GM19351 (cell line): Measurements from ENCODE around the gene ABHD13.
"Not testable (repeated sequence)": the region's sequence is repeated elsewhere in the genome, so short reads cannot be mapped to it uniquely, and the experiment has no call there.

Experiments
- ATAC-seq: cut with Tn5 transposase; IDR thresholded peaks from one replicate; pipeline ENCODE4 v1.9.1; 2021; ENCODE audit warnings: mild to moderate bottlenecking, moderate library complexity; ENCODE audit not compliant: unreplicated experiment

The ABHD13 gene

GRCh38 chr13:108218044-108218974, at the start of gene ABHD13:
Gene ABHD13, plus strand, starts transcription at chr13:108218392. Its CDS starts 10,827 bp downstream, at chr13:108229219.
- ATAC-seq, result peak; percentile 66

GRCh38 chr13:108168929-108169328, 49.3 kb upstream of the ABHD13 start:
- no peak for ATAC-seq

DNA sequence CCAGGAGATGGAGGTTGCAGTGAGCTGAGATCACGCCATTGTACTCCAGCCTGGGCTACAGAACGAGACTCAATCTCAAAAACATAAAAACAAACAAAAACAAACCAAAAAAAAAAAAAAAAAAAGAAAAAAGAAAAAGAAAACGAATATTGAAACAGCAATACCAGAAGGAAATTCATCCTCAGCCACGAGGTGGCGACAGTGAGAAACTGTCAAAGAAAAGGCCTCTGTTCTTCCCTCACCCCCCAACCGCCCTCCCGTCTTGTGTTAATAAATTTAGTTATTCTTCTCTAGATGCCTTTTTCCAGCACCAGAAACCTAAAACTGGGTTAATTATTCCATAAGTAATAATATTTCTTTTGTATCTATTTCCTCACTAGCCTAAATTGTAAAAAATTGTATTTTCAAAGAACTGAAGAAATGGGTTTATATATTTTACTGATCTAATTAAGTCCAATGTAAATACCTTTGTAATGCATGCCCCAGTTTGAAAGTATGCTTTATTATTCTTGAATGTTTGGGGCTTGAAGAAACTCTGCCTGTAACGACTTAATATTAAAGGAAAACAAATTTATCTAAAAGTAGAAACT, 41.4 kb upstream of the ABHD13 start:
- peak; percentile 79 for ATAC-seq

GRCh38 chr13:108178078-108178477, 40.1 kb upstream of the ABHD13 start:
- ATAC-seq, result no peak

DNA sequence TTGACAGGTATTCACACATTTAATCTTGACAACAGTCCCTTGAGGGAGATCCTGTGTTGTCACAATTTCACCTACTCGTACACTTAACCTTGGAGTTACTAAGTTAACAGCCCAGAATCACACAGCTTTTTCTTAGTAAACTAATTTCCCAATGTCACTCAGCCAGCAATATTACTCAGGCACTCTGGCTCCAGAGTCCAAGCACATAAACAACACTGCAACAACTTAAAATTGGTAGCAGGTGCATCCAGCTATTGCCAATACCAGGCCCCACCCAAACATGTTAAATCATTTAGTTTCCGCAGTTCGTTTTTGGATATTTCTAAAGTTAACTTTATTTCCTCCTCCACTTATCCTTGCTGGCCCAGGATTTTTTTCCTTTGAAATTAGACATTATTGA, 35.5 kb upstream of the ABHD13 start:
- ATAC-seq, result no peak

DNA sequence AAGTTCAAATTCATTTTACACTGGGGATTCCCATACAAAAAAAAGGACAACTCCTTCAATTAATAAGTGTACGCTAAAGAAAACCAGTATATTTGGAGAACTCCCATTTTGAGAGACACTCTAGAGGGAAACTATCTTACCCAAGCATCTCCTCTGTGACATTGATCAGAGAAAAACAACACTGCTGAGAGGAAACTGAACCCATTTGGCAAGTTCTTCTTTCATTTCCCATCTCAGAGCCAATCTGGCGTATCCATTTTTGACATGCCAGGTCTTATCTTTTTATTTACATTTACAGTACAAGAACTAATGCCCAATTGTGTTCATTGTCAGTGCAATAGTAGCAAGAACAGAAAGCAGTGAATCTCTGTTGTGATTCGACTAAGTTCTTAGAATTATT, 33.0 kb upstream of the ABHD13 start:
- ATAC-seq, result no peak

- no peak for ATAC-seq
Measured at GRCh38 chr13:108188260-108188659, 29.9 kb upstream of the ABHD13 start.

- no peak for ATAC-seq
Measured at GRCh38 chr13:108190897-108191296, 27.3 kb upstream of the ABHD13 start.

DNA sequence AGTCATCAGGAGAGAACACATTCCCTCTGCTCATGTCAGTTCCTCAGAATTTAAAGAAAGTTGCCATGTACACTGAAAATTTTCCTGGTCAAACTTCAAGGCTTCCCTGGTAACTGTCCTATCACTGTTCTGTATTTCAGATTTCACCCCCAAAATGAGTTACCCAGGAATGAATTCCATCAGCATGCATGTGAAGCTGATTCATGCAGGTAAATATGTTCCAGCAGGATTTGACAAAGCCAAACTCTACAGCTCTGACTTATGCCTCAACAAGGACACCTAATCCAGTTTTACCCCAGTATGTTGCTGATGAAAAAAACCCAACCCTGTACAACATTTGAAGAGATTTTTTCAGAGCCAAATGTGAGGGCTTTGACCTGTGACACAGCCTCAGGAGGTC, 24.4 kb upstream of the ABHD13 start:
- ATAC-seq, result no peak

- ATAC-seq, result no peak
Measured at GRCh38 chr13:108194435-108194936, 23.7 kb upstream of the ABHD13 start.

DNA sequence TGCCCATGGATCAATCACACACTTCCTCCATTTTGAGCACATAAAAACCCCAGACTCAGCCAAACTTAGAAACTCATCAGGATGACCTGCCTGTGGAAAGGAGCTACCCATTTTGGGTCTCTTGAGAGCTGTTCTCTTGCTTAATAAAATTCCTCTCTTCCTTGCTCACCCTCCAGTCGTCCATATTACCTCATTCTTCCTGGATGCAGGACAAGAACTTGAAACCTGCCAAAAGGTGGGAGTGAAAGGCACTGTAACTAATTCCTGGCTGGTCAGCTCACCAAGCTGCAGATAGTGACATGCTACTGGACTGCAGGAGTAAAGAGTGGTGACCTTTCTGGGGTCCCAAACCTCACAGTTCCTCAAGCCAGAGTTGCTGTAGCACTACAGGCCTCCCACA, 23.0 kb upstream of the ABHD13 start:
- ATAC-seq, result no peak

DNA sequence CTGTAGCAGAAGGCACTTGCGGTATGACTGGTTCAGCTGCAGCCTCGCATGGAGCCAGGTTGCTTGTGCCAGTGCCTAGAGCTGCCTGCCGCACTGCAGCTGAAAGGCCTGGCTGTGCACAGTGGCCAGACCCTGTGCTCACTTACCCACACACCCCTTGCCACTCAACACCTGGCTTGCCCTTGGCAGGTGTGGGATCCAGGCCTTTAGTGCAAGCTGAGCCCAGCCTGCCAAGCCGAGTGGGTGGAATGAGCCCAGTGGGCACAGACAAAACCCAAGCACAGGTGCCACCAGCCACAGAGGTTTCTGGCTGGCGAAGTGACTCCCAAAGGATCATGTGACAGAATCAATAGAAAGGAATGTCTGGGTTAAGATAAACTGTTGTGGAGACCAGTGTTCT, 22.3 kb upstream of the ABHD13 start:
- ATAC-seq, result no peak

DNA sequence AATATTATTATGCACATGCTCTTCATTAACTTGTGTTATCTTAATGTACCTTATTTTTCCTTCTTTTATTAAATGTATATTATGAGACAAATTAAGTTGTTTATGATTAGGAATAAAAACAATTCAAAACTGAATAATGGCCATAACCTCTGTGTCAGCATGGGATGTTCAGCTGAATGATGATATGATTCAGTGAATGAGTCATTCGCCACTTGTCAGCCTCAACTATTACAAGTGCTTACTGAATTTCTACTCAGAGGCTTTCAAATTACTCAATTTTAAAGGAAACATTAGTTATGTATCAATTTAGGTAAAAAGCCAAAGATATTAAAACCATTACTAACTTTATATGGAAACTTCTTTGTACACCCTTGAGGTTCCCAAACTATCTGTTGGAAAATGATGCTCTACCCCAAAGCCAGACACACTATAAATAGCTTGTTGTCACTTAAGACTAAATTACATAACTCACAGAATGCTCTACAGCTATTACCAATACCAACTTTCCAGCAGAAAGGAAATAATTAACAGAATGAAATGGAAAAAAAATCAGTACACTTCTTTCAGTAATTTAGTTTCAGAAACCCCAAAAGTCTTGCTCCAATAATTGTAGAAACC, 17.3 kb upstream of the ABHD13 start:
- no peak for ATAC-seq

DNA sequence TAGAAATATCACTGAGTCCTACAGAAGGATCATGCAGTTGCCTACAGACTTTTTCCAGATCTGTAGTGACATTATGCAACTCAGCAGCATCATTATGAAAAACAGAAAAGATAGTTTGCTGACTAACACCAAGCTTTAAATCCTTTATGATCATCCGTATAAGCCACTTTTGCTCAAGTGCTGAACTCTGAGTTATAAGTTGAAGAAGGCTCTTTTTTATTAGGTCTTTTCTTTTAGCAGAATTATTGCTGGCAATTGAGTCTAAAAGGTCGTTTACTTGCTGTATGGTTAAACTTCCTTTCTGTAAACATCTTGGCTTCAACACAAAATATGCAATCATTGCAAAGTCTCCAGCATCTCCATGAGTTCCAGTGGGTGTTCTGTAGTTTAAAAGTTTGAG, 7.6 kb upstream of the ABHD13 start:
- ATAC-seq, result no peak

DNA sequence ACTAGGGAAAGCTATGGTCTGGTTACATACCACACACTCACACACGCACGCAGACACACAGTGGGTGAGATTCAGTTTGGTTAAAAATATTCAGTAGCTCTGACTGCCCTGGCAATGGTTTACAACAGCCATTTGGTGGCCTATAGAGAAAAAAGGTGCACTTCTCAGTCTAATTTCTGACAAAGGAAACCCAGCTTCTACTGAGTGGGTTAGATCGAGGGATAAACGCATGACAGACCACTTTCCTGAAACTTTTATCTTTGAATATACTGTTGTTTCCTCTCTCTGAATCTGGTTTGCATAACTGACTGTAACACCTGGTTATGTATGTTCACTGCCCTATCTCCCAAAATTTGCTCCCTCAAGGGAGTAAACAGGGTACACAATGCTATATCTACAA, 5.3 kb upstream of the ABHD13 start:
- ATAC-seq, result peak; percentile 39

DNA sequence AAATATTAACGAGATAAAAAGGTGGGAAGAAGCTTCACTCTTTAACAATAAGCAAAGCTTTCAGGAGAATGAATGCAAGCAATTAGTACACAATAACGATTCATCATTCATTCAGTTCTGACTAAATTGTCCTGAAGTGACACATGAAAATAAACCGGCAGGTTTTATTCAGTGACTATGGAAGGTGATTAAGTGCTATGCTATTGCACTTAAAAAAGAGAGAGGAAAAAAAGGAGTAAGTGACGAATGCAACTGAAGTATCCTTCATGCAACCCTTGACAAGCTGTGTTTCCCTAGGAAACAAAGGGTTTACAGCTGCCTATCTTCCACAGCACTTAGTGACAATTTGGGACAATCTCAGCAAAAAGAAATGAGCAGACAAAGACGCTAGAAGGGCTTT, 4.2 kb upstream of the ABHD13 start:
- ATAC-seq, result no peak

GRCh38 chr13:108214441-108215271, 3.5 kb upstream of the ABHD13 start:
- no peak for ATAC-seq

DNA sequence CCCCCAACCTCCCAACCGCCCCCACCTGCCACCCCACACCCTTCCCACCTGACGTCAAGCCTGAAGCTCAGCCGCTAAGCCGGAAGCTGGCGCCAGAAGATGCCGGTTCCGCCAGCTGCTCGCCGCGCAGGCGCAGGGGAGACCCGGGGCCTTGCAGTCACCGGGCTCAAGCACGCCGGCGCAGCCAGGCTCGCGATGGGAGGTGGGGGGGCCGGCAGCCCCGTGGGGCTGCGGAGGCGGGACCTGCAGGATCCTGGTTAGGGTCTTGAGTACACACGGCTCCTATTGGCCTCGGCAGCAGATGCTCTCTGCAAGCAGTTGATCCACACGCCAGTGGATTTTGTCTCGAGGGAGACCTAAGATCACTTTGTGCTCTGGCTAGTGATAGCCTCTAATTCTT, 2.8 kb upstream of the ABHD13 start, which contains the start of gene LIG4:
LIG4 (minus strand) TSS at position 101 of the 400 bp plus-strand sequence. CDS start 4,268 bp downstream, outside the sequence.
- peak; percentile 62 for ATAC-seq

DNA sequence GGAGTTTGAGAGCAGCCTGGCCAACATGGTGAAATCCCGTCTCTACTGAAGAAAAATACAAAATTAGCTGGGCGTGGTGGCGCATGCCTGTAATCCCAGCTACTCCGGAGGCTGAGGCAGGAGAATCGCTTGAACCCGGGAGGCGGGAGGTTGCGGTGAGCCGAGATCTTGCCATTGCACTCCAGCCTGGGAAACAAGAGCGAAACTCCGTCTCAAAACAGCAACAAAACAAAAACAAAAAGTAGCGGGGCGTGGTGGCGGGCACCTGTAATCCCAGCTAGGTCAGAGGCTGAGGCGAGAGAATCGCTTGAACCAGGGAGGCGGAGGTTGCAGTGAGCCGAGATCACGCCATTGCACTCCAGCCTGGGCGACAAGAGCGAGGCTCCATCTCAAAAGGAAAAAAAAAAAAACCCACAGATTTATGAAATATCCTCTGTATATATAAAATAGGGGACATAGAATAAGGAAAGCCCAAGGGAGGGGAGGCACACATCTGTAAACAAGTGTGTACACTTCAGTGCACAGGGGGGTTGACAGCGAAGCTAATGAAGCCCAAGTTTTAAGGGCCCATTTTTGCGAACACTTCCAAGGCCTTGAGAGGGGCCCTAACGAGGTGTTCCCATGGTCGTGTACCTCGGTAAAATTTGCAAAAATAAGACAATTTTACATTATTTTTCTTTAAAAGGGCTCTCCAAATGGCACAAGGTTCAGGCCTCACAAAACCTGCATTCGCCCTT, 717 bp upstream of the ABHD13 start:
- not testable (repeated sequence) for ATAC-seq

- ATAC-seq, result no peak
Measured at GRCh38 chr13:108220041-108220440, 1.8 kb downstream of the ABHD13 start.
